WTC11 (cell line): ENCODE results near the gene HMGCL. TPM values are rescaled to one million over a fixed set of nuclear protein-coding genes. Genes with fewer than 3 reads are reported as not detected.

Experiments
- ATAC-seq: fragments of 200-7000 bp; cut with Tn5 transposase; 2 replicates; pipeline ENCODE4 v1.10.0; 2021; ENCODE audit warnings: mild to moderate bottlenecking, moderate library complexity
- CTCF ChIA-PET: fragments of 300-600 bp; sonication (Branson Sonifier 250); formaldehyde crosslinking; loops from one replicate; lab custom pipeline; 2021; ENCODE audit warnings: antibody characterized with exemption; lab: Charles Lee
- POLR2A ChIA-PET: fragments of 350-600 bp; sonication (Branson Sonifier 250); formaldehyde crosslinking; loops from one replicate; lab custom pipeline; 2021; ENCODE audit warnings: antibody characterized with exemption; lab: Charles Lee
- DNase-seq: peaks from one replicate; pipeline ENCODE4 v3.0.0; 2021; ENCODE audit warnings: low spot score
- H3K27ac Mint-ChIP-seq: 2 replicates; pipeline ENCODE4 v1.8.0; 2021; ENCODE audit warnings: mixed read lengths
- H3K27me3 Mint-ChIP-seq: 2 replicates; pipeline ENCODE4 v1.8.0; 2021; ENCODE audit warnings: low read depth, mild to moderate bottlenecking, moderate library complexity, mixed read lengths
- H3K36me3 Mint-ChIP-seq: 2 replicates; pipeline ENCODE4 v1.8.0; 2021; ENCODE audit warnings: mixed read lengths
- H3K4me1 Mint-ChIP-seq: 2 replicates; pipeline ENCODE4 v1.8.0; 2022; ENCODE audit warnings: mixed read lengths
- H3K4me3 Mint-ChIP-seq: 2 replicates; pipeline ENCODE4 v1.8.0; 2021; ENCODE audit warnings: mild to moderate bottlenecking, moderate library complexity, mixed read lengths
- H3K9me3 Mint-ChIP-seq: 2 replicates; pipeline ENCODE4 v1.8.0; 2021; ENCODE audit warnings: mixed read lengths
- CBFB ChIP-seq: sonication (generic); formaldehyde crosslinking; IDR thresholded peaks from 2 replicates; pipeline ENCODE4 v1.8.1; 2022; ENCODE audit warnings: mild to moderate bottlenecking, low read depth, missing genetic modification reagents
- EMX1 ChIP-seq: fragments of 250-450 bp; sonication (Bioruptor Pico); IDR thresholded peaks from 2 replicates; pipeline ENCODE4 v1.8.0; 2021; ENCODE audit warnings: mild to moderate bottlenecking
- FOXJ3 ChIP-seq: sonication (generic); formaldehyde crosslinking; IDR thresholded peaks from 2 replicates; pipeline ENCODE4 v1.9.0; 2021; ENCODE audit warnings: missing genetic modification reagents, mild to moderate bottlenecking, borderline replicate concordance
- FOXK1 ChIP-seq: sonication (generic); formaldehyde crosslinking; IDR thresholded peaks from 2 replicates; pipeline ENCODE4 v1.8.0; 2022; ENCODE audit warnings: mild to moderate bottlenecking, moderate library complexity, missing genetic modification reagents
- FOXP1 ChIP-seq: sonication (generic); formaldehyde crosslinking; IDR thresholded peaks from 2 replicates; pipeline ENCODE4 v1.8.0; 2022; ENCODE audit warnings: missing genetic modification reagents, mild to moderate bottlenecking, moderate library complexity, borderline replicate concordance
- GTF2I ChIP-seq: fragments of 250-450 bp; sonication (Bioruptor Pico); conservative IDR thresholded peaks from 2 replicates; pipeline ENCODE4 v1.4.0; 2021; ENCODE audit warnings: mild to moderate bottlenecking
- HMGA2 ChIP-seq: fragments of 250-450 bp; sonication (Bioruptor Pico); IDR thresholded peaks from 2 replicates; pipeline ENCODE4 v1.4.0; 2021; ENCODE audit warnings: mild to moderate bottlenecking, moderate library complexity
- NFATC4 ChIP-seq: fragments of 250-450 bp; sonication (Bioruptor Pico); IDR thresholded peaks from 2 replicates; pipeline ENCODE4 v1.9.0; 2021; ENCODE audit warnings: mild to moderate bottlenecking
- TP53 ChIP-seq: sonication (generic); formaldehyde crosslinking; IDR thresholded peaks from 2 replicates; pipeline ENCODE4 v1.8.1; 2023; ENCODE audit warnings: mild to moderate bottlenecking, missing genetic modification reagents
- ZNF121 ChIP-seq: sonication (generic); formaldehyde crosslinking; IDR thresholded peaks from 2 replicates; pipeline ENCODE4 v1.8.0; 2023; ENCODE audit warnings: missing genetic modification reagents
- ZNF232 ChIP-seq: sonication (generic); formaldehyde crosslinking; IDR thresholded peaks from 2 replicates; pipeline ENCODE4 v1.8.0; 2022; ENCODE audit warnings: mild to moderate bottlenecking, missing genetic modification reagents
- ZNF317 ChIP-seq: sonication (generic); formaldehyde crosslinking; IDR thresholded peaks from 2 replicates; pipeline ENCODE4 v1.8.1; 2023; ENCODE audit warnings: low read depth, mild to moderate bottlenecking, moderate library complexity, missing genetic modification reagents, borderline replicate concordance
- ZNF671 ChIP-seq: fragments of 250-450 bp; sonication (Bioruptor Pico); IDR thresholded peaks from 2 replicates; pipeline ENCODE4 v1.8.0; 2021; ENCODE audit warnings: mild to moderate bottlenecking
- total RNA-seq: library from RNA; stranded (reverse); gene quantifications from 3 replicates; pipeline ENCODE4 v1.2.3, GENCODE V29; 2021
- TF ChIP-seq, protein P1 (sequence below): fragments of 250-450 bp; sonication (Bioruptor Pico); IDR thresholded peaks from 2 replicates; pipeline ENCODE4 v2.1.2; 2022; ENCODE audit warnings: mild to moderate bottlenecking, moderate library complexity
- TF ChIP-seq, protein P2 (sequence below): sonication (generic); formaldehyde crosslinking; IDR thresholded peaks from 2 replicates; pipeline ENCODE4 v1.8.0; 2022; ENCODE audit warnings: missing genetic modification reagents
- TF ChIP-seq, protein P3 (sequence below): fragments of 250-450 bp; sonication (Bioruptor Pico); IDR thresholded peaks from 2 replicates; pipeline ENCODE4 v1.9.0; 2021; ENCODE audit warnings: moderate library complexity, mild to moderate bottlenecking, inconsistent platforms, borderline replicate concordance
- TF ChIP-seq, protein P4 (sequence below): fragments of 250-450 bp; sonication (Bioruptor Pico); IDR thresholded peaks from 2 replicates; pipeline ENCODE4 v1.9.0; 2021; ENCODE audit warnings: mild to moderate bottlenecking
- TF ChIP-seq, protein P5 (sequence below): sonication (generic); formaldehyde crosslinking; conservative IDR thresholded peaks from 2 replicates; pipeline ENCODE4 v1.8.1; 2022; ENCODE audit warnings: mild to moderate bottlenecking, missing genetic modification reagents
- TF ChIP-seq, protein P6 (sequence below): sonication (generic); formaldehyde crosslinking; conservative IDR thresholded peaks from 2 replicates; pipeline ENCODE4 v1.8.1; 2023; ENCODE audit warnings: mild to moderate bottlenecking, low read depth, missing genetic modification reagents, moderate library complexity
- TF ChIP-seq, protein P7 (sequence below): sonication (generic); formaldehyde crosslinking; IDR thresholded peaks from 2 replicates; pipeline ENCODE4 v1.8.1; 2023; ENCODE audit warnings: mild to moderate bottlenecking, missing genetic modification reagents

The HMGCL gene
- total RNA-seq, 1 experiment from 2014 or later, result 22.7 TPM

DNA sequence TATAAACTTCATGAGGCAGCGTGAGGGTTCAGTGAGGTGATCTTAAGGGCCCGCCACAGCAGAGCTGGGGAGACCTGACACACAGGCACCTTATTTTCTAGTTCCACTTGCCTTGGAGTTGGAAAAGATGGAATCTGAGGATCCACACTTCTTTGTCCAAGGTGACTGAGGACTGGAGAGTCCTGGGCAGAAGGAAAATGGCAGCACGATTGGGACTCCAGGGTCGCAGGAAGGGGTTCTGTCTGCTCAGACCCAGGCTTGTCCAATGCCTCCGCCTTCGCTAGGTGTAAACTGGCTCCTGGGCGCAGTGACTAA lies 26.0 kb downstream of the HMGCL start:
- H3K27ac Mint-ChIP-seq, result no peak overlapping the region; the same call in 1 of the 2 replicates
- ChIA-PET CTCF (interaction anchor here (1.5 to 7.8 kb wide), 6 partner anchors 8 to 118 kb away, joined by 3 to 109 read pairs (median 23); partner anchors contain the start of genes LYPLA2 and PITHD1), POLR2A (interaction anchor here (1.5 kb wide), 1 partner anchor 47 kb away, joined by 3 read pairs; no protein-coding TSS in a partner anchor)
- H3K36me3 Mint-ChIP-seq, result peaks cover 13% of the 10 kb centered on the region
- DNase-seq (no peak), ATAC-seq (no peak)
- H3K4me1 Mint-ChIP-seq, result peaks cover 14% of the 10 kb centered on the region
- H3K9me3 Mint-ChIP-seq, result no peaks in the 10 kb centered on the region
- TF ChIP-seq ZNF232 (CRISPR knock-in tag), result no peak
- TF ChIP-seq, protein P1, sequence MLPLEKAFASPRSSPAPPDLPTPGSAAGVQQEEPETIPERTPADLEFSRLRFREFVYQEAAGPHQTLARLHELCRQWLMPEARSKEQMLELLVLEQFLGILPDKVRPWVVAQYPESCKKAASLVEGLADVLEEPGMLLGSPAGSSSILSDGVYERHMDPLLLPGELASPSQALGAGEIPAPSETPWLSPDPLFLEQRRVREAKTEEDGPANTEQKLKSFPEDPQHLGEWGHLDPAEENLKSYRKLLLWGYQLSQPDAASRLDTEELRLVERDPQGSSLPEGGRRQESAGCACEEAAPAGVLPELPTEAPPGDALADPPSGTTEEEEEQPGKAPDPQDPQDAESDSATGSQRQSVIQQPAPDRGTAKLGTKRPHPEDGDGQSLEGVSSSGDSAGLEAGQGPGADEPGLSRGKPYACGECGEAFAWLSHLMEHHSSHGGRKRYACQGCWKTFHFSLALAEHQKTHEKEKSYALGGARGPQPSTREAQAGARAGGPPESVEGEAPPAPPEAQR, result no peak
- TF ChIP-seq ZNF121, result no peak
- TF ChIP-seq, protein P2, sequence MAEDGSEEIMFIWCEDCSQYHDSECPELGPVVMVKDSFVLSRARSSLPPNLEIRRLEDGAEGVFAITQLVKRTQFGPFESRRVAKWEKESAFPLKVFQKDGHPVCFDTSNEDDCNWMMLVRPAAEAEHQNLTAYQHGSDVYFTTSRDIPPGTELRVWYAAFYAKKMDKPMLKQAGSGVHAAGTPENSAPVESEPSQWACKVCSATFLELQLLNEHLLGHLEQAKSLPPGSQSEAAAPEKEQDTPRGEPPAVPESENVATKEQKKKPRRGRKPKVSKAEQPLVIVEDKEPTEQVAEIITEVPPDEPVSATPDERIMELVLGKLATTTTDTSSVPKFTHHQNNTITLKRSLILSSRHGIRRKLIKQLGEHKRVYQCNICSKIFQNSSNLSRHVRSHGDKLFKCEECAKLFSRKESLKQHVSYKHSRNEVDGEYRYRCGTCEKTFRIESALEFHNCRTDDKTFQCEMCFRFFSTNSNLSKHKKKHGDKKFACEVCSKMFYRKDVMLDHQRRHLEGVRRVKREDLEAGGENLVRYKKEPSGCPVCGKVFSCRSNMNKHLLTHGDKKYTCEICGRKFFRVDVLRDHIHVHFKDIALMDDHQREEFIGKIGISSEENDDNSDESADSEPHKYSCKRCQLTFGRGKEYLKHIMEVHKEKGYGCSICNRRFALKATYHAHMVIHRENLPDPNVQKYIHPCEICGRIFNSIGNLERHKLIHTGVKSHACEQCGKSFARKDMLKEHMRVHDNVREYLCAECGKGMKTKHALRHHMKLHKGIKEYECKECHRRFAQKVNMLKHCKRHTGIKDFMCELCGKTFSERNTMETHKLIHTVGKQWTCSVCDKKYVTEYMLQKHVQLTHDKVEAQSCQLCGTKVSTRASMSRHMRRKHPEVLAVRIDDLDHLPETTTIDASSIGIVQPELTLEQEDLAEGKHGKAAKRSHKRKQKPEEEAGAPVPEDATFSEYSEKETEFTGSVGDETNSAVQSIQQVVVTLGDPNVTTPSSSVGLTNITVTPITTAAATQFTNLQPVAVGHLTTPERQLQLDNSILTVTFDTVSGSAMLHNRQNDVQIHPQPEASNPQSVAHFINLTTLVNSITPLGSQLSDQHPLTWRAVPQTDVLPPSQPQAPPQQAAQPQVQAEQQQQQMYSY (CRISPR knock-in tag), result no peak
- TF ChIP-seq NFATC4 (CRISPR knock-in tag), result no peak
- TF ChIP-seq, protein P3, sequence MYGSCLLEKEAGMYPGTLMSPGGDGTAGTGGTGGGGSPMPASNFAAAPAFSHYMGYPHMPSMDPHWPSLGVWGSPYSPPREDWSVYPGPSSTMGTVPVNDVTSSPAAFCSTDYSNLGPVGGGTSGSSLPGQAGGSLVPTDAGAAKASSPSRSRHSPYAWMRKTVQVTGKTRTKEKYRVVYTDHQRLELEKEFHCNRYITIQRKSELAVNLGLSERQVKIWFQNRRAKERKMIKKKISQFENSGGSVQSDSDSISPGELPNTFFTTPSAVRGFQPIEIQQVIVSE (CRISPR knock-in tag), result no peak
- TF ChIP-seq CBFB (CRISPR knock-in tag), result no peak
- TF ChIP-seq TP53, result no peak
- TF ChIP-seq GTF2I (CRISPR knock-in tag), result no peak
- no peak for TF ChIP-seq ZNF671 (CRISPR knock-in tag)
- TF ChIP-seq FOXK1 (CRISPR knock-in tag), result no peak
- no peak for TF ChIP-seq HMGA2 (CRISPR knock-in tag)
- TF ChIP-seq, protein P4, sequence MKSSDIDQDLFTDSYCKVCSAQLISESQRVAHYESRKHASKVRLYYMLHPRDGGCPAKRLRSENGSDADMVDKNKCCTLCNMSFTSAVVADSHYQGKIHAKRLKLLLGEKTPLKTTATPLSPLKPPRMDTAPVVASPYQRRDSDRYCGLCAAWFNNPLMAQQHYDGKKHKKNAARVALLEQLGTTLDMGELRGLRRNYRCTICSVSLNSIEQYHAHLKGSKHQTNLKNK (CRISPR knock-in tag), result no peak
- TF ChIP-seq, protein P5, sequence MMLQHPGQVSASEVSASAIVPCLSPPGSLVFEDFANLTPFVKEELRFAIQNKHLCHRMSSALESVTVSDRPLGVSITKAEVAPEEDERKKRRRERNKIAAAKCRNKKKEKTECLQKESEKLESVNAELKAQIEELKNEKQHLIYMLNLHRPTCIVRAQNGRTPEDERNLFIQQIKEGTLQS (CRISPR knock-in tag), result no peak
- TF ChIP-seq ZNF317 (CRISPR knock-in tag), result no peak
- no peak for TF ChIP-seq FOXJ3 (CRISPR knock-in tag)
- H3K27me3 Mint-ChIP-seq, result peaks cover 17% of the 10 kb centered on the region
- H3K4me3 Mint-ChIP-seq, result peak overlapping the region; percentile 96

DNA sequence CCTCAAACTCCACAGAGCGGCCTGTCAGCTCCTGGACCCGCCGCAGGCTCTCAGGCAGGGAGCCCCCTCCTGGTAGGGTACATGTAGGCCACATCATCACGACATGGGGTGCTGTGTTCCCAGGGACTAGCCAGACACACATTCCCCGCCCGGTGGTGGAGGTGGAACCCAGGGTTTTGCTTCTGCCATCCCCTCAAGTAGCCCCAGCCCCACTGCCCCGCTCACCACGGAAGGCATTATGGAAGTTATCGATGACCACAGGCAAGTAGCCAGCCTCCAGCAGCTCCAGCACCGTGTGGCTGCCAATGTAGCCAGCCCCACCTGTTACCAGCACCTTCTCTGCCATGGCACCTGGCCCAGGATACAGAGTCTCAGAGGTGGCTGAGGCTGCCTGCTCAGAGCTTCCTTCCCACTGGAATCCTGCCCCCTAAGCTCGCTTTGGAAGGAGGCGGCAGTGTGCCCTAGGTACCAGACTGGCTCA lies 26.5 kb downstream of the HMGCL start:
- Mint-ChIP-seq H3K4me3 (peak overlapping the region; percentile 96), H3K27ac (peak overlapping the region; percentile 68), H3K36me3 (peaks cover 13% of the 10 kb centered on the region), H3K27me3 (peaks cover 17% of the 10 kb centered on the region), H3K4me1 (peaks cover 14% of the 10 kb centered on the region), H3K9me3 (no peaks in the 10 kb centered on the region)
- CTCF ChIA-PET, result interaction anchor here (0.9 to 7.8 kb wide), 7 partner anchors 8 to 118 kb away, joined by 3 to 109 read pairs (median 22); partner anchors contain the start of genes LYPLA2 and PITHD1
- POLR2A ChIA-PET, result interaction anchor here (1.5 kb wide), 1 partner anchor 47 kb away, joined by 3 read pairs; no protein-coding TSS in a partner anchor
- TF ChIP-seq HMGA2 (CRISPR knock-in tag) (no peak), FOXP1 (0 out of 2 replicates have a peak, but pooled peaks have one; percentile 32), EMX1 (CRISPR knock-in tag) (no peak)
- TF ChIP-seq, protein P6, sequence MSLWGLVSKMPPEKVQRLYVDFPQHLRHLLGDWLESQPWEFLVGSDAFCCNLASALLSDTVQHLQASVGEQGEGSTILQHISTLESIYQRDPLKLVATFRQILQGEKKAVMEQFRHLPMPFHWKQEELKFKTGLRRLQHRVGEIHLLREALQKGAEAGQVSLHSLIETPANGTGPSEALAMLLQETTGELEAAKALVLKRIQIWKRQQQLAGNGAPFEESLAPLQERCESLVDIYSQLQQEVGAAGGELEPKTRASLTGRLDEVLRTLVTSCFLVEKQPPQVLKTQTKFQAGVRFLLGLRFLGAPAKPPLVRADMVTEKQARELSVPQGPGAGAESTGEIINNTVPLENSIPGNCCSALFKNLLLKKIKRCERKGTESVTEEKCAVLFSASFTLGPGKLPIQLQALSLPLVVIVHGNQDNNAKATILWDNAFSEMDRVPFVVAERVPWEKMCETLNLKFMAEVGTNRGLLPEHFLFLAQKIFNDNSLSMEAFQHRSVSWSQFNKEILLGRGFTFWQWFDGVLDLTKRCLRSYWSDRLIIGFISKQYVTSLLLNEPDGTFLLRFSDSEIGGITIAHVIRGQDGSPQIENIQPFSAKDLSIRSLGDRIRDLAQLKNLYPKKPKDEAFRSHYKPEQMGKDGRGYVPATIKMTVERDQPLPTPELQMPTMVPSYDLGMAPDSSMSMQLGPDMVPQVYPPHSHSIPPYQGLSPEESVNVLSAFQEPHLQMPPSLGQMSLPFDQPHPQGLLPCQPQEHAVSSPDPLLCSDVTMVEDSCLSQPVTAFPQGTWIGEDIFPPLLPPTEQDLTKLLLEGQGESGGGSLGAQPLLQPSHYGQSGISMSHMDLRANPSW (CRISPR knock-in tag), result no peak
- TF ChIP-seq, protein P7, sequence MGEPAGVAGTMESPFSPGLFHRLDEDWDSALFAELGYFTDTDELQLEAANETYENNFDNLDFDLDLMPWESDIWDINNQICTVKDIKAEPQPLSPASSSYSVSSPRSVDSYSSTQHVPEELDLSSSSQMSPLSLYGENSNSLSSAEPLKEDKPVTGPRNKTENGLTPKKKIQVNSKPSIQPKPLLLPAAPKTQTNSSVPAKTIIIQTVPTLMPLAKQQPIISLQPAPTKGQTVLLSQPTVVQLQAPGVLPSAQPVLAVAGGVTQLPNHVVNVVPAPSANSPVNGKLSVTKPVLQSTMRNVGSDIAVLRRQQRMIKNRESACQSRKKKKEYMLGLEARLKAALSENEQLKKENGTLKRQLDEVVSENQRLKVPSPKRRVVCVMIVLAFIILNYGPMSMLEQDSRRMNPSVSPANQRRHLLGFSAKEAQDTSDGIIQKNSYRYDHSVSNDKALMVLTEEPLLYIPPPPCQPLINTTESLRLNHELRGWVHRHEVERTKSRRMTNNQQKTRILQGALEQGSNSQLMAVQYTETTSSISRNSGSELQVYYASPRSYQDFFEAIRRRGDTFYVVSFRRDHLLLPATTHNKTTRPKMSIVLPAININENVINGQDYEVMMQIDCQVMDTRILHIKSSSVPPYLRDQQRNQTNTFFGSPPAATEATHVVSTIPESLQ (CRISPR knock-in tag), result no peak
- DNase-seq (peak; percentile 53), ATAC-seq (peak; percentile 8)
